Measurements from ENCODE around the gene DPM1.
"Not testable (repeated sequence)": the region's sequence is repeated elsewhere in the genome, so short reads cannot be mapped to it uniquely, and the experiment has no call there.

The DPM1 gene

GRCh38 chr20:50978533-50978932, 20.2 kb upstream of the DPM1 start:
- not testable (repeated sequence) for DNase-seq

GRCh38 chr20:50977066-50978021, 19.0 kb upstream of the DPM1 start:
- DNase-seq: no peak

GRCh38 chr20:50975701-50976330, 17.5 kb upstream of the DPM1 start:
- no peak for DNase-seq

GRCh38 chr20:50969912-50970311, 11.6 kb upstream of the DPM1 start:
- DNase-seq: no peak

DNA sequence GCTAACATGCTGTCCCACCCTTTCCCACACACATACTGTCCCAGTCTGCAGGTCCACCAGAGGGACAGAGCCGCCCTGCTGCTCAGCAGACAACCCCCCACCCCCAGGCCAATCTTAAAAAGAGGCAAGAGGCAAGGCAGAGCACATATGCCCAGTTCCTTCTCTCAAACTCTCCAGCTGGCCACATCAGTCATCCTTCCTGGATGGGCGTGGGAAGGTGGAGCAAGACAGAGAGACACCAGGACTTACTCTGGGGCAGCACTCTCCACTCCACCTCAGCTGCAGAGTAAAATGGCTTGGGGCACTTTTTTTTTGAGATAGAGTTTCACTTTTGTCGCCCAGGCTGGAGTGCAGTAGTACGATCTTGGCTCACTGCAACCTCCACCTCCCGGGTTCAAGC, 11.1 kb upstream of the DPM1 start:
- DNase-seq: no peak

- no peak for DNase-seq
Observed at GRCh38 chr20:50968289-50968688, 10.0 kb upstream of the DPM1 start.

DNA sequence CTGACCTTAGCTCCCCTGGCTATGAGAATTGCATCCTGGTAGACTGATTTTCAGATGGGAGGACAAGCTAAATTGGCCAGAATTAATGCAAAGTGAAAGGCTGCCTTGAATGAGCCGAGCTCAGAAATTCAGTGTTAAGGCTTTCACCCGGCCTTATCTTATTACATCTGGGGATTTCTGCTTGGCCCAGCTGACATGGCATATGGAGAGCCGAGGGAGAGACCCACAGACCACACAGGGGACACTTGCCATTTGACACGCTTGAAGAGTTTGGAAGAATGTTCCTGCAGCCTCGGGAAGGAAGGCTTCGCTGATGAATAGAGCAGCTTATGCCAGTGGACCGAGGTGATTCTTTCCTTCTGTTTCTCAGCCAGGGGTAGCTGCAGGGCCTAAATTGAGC, 9.3 kb upstream of the DPM1 start:
- DNase-seq: peak; percentile 42

- no peak for DNase-seq
Observed at GRCh38 chr20:50959543-50960126, 1.3 kb upstream of the DPM1 start.

- DNase-seq: peak; percentile 96
Observed at GRCh38 chr20:50958615-50959542, 547 bp upstream of the DPM1 start, which contains the start of gene MOCS3. MOCS3 (plus strand) TSS chr20:50958818; CDS start chr20:50958843, 25 bp downstream.

DNA sequence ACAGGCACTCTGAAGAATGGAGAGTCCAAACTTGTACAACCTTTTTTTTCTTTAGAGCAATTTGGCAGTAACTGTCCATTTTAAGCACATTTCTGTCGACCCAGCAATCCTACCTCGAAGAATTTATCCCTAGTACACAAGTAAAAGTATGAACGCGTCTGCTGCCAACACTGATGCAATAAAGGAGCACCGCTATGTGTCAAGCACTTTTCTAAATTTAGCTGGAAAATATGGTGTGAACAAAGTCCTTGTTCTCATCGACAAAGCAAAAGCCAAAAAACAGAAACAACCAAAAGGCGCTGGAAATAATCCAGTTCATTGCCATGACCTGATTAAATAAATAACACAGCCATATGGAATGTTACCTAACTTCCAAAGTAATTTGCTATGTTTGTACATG, 1.1 kb downstream of the DPM1 start:
- no peak for DNase-seq

GRCh38 chr20:50953821-50954220, 4.5 kb downstream of the DPM1 start:
- DNase-seq: no peak

- DNase-seq: no peak
Observed at GRCh38 chr20:50953196-50953595, 5.1 kb downstream of the DPM1 start.

- no peak for DNase-seq
Observed at GRCh38 chr20:50948132-50948785, 10.1 kb downstream of the DPM1 start.

DNA sequence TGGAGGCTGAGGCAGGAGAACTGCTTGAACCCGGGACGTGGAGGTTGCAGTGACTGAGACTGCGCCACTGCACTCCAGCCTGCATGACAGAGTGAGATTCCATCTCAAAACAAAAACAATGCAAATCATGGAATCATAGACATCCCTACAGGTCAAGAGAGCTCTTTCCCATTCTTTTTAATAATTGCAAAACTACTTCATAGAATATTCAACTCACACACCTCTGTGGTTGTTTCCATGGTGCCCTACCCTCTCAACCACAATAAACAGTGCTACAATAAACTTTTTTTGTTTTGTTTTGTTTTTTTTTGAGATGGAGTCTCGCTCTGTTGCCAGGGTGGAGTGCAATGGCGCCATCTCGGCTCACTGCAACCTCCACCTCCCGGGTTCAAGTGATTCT, 15.3 kb downstream of the DPM1 start:
- no peak for DNase-seq

DNA sequence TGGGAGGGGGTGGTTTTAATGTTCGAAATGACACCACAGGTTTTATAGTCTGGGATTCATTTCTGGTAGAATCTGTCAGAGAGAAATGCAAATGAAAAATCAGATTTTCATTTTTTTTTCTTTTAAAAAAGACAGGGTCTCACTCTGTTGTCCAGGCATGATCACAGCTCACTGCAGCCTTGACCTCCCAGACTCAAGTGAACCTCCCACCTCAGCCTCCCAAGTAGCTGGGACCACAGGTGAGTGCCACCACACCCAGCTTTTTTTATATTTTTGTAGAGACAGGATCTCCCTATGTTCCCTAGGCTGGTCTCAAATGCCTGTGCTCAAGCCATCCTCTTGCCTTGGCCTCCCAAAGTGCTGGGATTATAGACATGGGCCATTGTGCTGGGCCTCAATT, 24.7 kb downstream of the DPM1 start:
- DNase-seq: no peak

DNA sequence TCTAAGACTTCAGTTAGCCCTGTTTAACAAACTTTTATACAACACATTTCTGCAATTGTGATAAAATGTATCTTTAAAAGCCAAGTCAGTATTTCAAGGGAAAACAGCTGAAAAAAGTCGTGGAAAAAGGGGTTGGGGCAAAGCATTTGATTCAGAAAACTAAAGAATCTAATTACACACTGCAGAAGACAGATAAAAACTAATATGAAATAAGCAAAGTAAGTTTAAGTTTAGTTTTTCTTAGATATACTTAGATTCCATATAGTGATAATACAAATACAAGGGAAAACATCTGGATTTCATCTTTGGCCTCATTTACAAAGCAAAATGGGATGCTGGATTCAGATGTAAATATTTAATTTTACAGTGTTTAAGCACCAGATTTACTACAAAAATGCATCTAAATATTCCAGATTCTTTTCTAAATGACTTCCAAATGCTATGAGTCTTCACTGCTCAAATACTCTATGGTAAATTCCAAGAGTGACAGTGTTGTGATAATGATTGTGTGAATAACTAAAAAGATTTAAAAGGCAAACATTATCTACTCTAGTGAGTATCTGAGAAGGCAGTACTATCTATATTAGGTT, 25.5 kb downstream of the DPM1 start:
- DNase-seq: no peak

DNA sequence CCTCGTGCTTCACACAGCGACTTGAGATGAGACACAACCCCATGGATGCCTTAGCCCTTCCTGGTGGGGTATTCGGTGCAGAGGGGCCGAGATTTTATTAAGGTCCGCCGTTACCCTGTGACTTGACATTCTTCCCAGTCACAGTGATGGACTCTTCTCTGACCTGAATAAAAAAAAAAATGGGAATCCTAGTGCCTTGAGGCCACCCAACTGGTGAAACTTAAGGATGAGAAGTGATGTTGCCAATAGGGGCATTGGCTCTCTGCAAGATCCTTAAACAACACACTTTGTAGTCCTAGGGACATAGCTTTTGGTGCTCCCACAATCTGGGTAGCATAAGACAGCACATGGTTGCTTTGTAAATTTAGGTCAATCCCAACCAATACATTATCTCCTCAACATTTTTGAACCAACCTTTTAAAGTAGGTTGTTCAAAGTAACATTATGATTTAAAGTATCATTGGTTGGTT, 26.3 kb downstream of the DPM1 start:
- DNase-seq: no peak

- DNase-seq: peak; percentile 93
Observed at GRCh38 chr20:50931306-50932015, 26.9 kb downstream of the DPM1 start, which contains the start of gene ADNP. ADNP (minus strand) TSS chr20:50931437; CDS start chr20:50903996, 27,441 bp downstream.

DNA sequence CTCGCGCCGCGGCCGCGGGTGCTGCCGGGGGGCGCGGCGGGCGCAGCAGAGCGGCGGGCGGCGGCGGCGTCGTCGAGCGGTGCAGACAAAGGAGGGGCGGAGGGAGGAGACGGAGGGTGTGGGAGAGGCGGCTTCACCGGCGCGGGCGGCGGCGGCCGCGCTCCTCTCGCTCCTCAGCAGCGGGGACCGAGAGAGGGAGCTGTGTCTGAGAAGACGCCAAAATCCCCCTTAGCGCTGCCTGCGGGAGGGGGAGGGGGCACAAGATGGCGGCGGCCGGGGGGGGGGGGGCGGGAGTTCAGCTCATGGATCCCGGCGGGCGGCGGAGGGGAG, 27.4 kb downstream of the DPM1 start:
- no peak for DNase-seq

DNA sequence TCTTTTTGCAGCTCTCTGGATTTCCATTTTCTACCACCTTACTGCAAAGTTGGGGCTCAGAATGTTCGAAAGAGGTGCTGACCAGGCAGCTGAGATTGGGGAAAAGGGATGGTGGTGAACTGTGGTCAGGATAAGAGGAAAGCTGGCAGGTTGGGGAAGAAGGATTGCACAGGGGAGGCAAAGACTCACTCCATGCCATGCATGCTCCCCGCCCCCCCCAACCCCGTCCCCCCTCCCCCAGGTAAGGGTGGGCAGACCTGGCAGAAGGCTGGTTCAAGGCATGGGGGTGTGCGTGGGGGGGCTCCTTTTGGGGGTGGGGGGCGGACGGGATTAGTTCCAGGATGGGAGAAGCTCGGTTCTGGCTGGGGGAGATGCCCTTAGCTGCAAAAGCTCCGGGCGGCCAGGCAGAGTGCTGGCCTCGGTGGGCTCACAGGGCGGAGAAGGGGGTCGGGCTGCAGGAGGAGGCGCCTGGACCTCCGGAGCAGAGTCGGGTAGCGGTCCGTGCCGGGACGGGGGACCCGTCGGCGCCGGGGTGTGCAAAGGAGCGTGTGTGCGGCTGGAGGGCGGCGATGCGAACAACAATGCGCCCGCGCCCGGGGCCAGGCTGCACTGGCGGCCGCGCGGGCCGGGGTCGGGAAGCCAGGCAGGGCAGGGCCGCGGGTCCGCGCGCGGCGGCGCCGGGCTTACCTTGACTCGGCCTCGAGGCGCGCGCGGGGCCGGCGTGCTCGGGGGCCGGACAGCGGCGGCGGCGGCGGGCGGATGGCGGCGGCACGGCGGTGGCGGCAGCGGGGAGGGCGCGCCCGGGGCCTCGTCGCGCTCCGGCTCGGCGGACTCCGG, 28.0 kb downstream of the DPM1 start:
- DNase-seq: no peak
